Breast epithelium (tissue), 4 donors: ENCODE measurements around the gene FBLN1. TPM values are rescaled to one million over a fixed set of nuclear protein-coding genes. Genes with fewer than 3 reads are reported as not detected.

Experiments used
- DNase-seq, 2 donors: peaks; one replicate each; pipeline ENCODE4 v3.0.0-alpha.2; 2019; ENCODE audit warnings: low spot score in 2 of 2
- H3K27ac ChIP-seq, 2 donors: fragments of 200-600 bp; sonication (generic) in 1 of 2; one replicate each; pipeline ENCODE4 v1.5.1; 2016 to 2019; ENCODE audit warnings: mild to moderate bottlenecking in 1 of 2
- H3K27me3 ChIP-seq, 2 donors: fragments of 200-600 bp; sonication (generic) in 1 of 2; one replicate each; pipeline versions ENCODE4 v1.5.1 to v1.6.0; 2017 to 2019; ENCODE audit warnings: control low read depth in 1 of 2, mild to moderate bottlenecking in 1 of 2
- H3K36me3 ChIP-seq: fragments of 200-600 bp; one replicate; pipeline ENCODE4 v1.5.1; 2019
- H3K4me1 ChIP-seq, 2 donors: fragments of 200-600 bp; sonication (generic); one replicate each; pipeline ENCODE4 v1.5.1; 2016 to 2019; ENCODE audit warnings: control low read depth in 1 of 2
- H3K4me3 ChIP-seq, 3 donors: fragments of 200-600 bp; sonication (generic); 1 replicate in 2 of 3; 2 replicates in 1 of 3; pipeline ENCODE4 v1.5.1; 2016 to 2019; ENCODE audit warnings: mild to moderate bottlenecking in 3 of 3, moderate library complexity in 2 of 3
- H3K9me3 ChIP-seq, 2 donors: fragments of 200-600 bp; sonication (generic) in 1 of 2; one replicate each; pipeline ENCODE4 v1.5.1; 2016 to 2019; ENCODE audit warnings: control low read depth in 1 of 2
- CTCF ChIP-seq, 3 donors: fragments of 450-650 bp; IDR thresholded peaks; one replicate each; pipeline ENCODE4 v1.5.1; 2016 to 2017; ENCODE audit warnings: antibody characterized with exemption in 3 of 3, mild to moderate bottlenecking in 3 of 3, moderate library complexity in 3 of 3
- POLR2A ChIP-seq: fragments of 450-650 bp; IDR thresholded peaks from one replicate; pipeline ENCODE4 v1.6.1; 2016; ENCODE audit warnings: antibody characterized with exemption, mild to moderate bottlenecking, moderate library complexity
- POLR2AphosphoS5 ChIP-seq, 3 donors: sonication (generic); formaldehyde crosslinking; IDR thresholded peaks; one replicate each; pipeline ENCODE4 v1.6.1; 2017; ENCODE audit warnings: antibody characterized with exemption in 3 of 3
- intact Hi-C: fragments of 100-400 bp; cut with DNase I; formaldehyde crosslinking; loops from one replicate; pipeline ENCODE4 v1.15.1; 2023; ENCODE audit warnings: low total_unique reads
- total RNA-seq, 3 donors: library from RNA; depleted of rRNA; stranded (reverse); fragments of >200 nt; gene quantifications; one replicate each; pipeline ENCODE4 v1.1.0, GENCODE V29; 2016

FBLN1 gene
- total RNA-seq, 3 donors from 2014 or later, result 115 to 293 (median 267) TPM

- intact Hi-C loops, result loop anchor here (5.0 kb wide), 1 partner anchor 1031 kb away; the partner anchor contains the start of gene CELSR1
- Histone ChIP-seq H3K9me3 (no peaks in the 10 kb centered on the region), H3K27ac (peak overlapping the region; percentile 79 to 94), H3K4me1 (peaks cover 0 to 4% of the 10 kb centered on the region in 2 donors), H3K27me3 (peaks cover 0 to 11% of the 10 kb centered on the region in 2 donors), H3K36me3 (no peaks in the 10 kb centered on the region), H3K4me3 (peak overlapping the region; percentile 13 to 70 (median 67))
- no peak for DNase-seq
- TF ChIP-seq POLR2AphosphoS5 (IDR thresholded peaks at IDR 0.05) (no peak), POLR2A (no peak), CTCF (IDR thresholded peaks at IDR 0.05) (no peak)
Observed at GRCh38 chr22:45505991-45506747, 3.5 kb downstream of the FBLN1 start.

GRCh38 chr22:45506816-45507360 is 4.2 kb downstream of the FBLN1 start:
- no peaks in the 10 kb centered on the region for H3K9me3 ChIP-seq
- H3K4me3 ChIP-seq, result peak overlapping the region in 2 of 3 donors; percentile 67 to 70
- peaks cover 0 to 7% of the 10 kb centered on the region in 2 donors for H3K4me1 ChIP-seq
- TF ChIP-seq CTCF (IDR thresholded peaks at IDR 0.05) (no peak), POLR2AphosphoS5 (IDR thresholded peaks at IDR 0.05) (no peak), POLR2A (no peak)
- H3K27me3 ChIP-seq, result peaks cover 0 to 11% of the 10 kb centered on the region in 2 donors
- intact Hi-C loops, result loop anchor here (5.0 kb wide), 1 partner anchor 1030 kb away; the partner anchor contains the start of gene CELSR1
- no peak for DNase-seq
- peak overlapping the region; percentile 79 to 94 for H3K27ac ChIP-seq
- no peaks in the 10 kb centered on the region for H3K36me3 ChIP-seq

GRCh38 chr22:45507798-45508197 is 5.1 kb downstream of the FBLN1 start:
- DNase-seq, result no peak
- peaks cover 0 to 11% of the 10 kb centered on the region in 2 donors for H3K27me3 ChIP-seq
- H3K36me3 ChIP-seq, result no peaks in the 10 kb centered on the region
- no peaks in the 10 kb centered on the region for H3K9me3 ChIP-seq
- intact Hi-C loops, result loop anchor here (5.0 kb wide), 1 partner anchor 1030 kb away; the partner anchor contains the start of gene CELSR1
- peak overlapping the region in 1 of 3 donors; percentile 8 for H3K4me3 ChIP-seq
- TF ChIP-seq POLR2AphosphoS5 (IDR thresholded peaks at IDR 0.05) (no peak), CTCF (IDR thresholded peaks at IDR 0.05) (no peak), POLR2A (no peak)
- peaks cover 0 to 7% of the 10 kb centered on the region in 2 donors for H3K4me1 ChIP-seq
- H3K27ac ChIP-seq, result peak overlapping the region in 1 of 2 donors; percentile 94

- H3K36me3 ChIP-seq, result no peaks in the 10 kb centered on the region
- TF ChIP-seq CTCF (IDR thresholded peaks at IDR 0.05), result no peak
- TF ChIP-seq POLR2AphosphoS5 (IDR thresholded peaks at IDR 0.05), result no peak
- TF ChIP-seq POLR2A, result no peak
- H3K4me1 ChIP-seq, result peaks cover 0 to 7% of the 10 kb centered on the region in 2 donors
- peak overlapping the region in 1 of 2 donors; percentile 94 for H3K27ac ChIP-seq
- peaks cover 0 to 3% of the 10 kb centered on the region in 2 donors for H3K27me3 ChIP-seq
- no peaks in the 10 kb centered on the region for H3K9me3 ChIP-seq
- H3K4me3 ChIP-seq, result peak overlapping the region in 1 of 3 donors; percentile 13
- intact Hi-C loops, result loop anchor here (5.0 kb wide), 1 partner anchor 1028 kb away; the partner anchor contains the start of gene CELSR1
- no peak for DNase-seq
Observed at GRCh38 chr22:45508814-45509213, 6.1 kb downstream of the FBLN1 start.
